ENCODE data around the gene SLC9C2. TPM values are rescaled to one million over a fixed set of nuclear protein-coding genes. Genes with fewer than 3 reads are reported as not detected.

The SLC9C2 gene
- not detected in 2 replicates for total RNA-seq

GRCh38 chr1:173603056-173603591 lies at the start of gene SLC9C2:
Gene SLC9C2 (minus strand): TSS chr1:173603072. CDS start chr1:173601776, 1,296 bp downstream.

GRCh38 chr1:173635116-173635515 lies 32.2 kb upstream of the SLC9C2 start, which contains the start of gene TEX50:
Gene TEX50 (plus strand): TSS chr1:173635338. CDS start chr1:173635522, 184 bp downstream.

GRCh38 chr1:173477286-173478093 lies 125.4 kb downstream of the SLC9C2 start, which contains the start of gene PRDX6:
Gene PRDX6 (plus strand): TSS chr1:173477335. CDS start chr1:173477398, 63 bp downstream.

Other genes starting within 250 kb of the SLC9C2 start
- 230 and 301 TPM in 2 replicates for gene PRDX6, start 125.7 kb downstream of the SLC9C2 start, total RNA-seq
- gene TEX50, start 32.3 kb upstream of the SLC9C2 start, total RNA-seq: not detected in 2 replicates
- gene ANKRD45, start 66.8 kb upstream of the SLC9C2 start, total RNA-seq: 0.24 and 0.64 TPM in 2 replicates
- gene KLHL20, start 111.9 kb upstream of the SLC9C2 start, total RNA-seq: 20.2 and 31.3 TPM in 2 replicates
- 20.0 and 20.5 TPM in 2 replicates for gene DARS2, start 221.6 kb upstream of the SLC9C2 start, total RNA-seq
- 5.3 and 7.5 TPM in 2 replicates for gene CENPL, start 221.8 kb upstream of the SLC9C2 start, total RNA-seq